Memory B cell (primary cell): Measurements from ENCODE around the gene CPT1C.
"Not testable (repeated sequence)": the region's sequence is repeated elsewhere in the genome, so short reads cannot be mapped to it uniquely, and the experiment has no call there.

Source experiments
- ATAC-seq: fragments of 150-1000 bp; cut with Tn5 transposase; 2 replicates; pipeline ENCODE4 v1.10.0; 2021; ENCODE audit warnings: low read depth, mild to moderate bottlenecking, moderate library complexity
- DNase-seq, 2 donors: peaks; one replicate each; pipeline ENCODE4 v3.0.0; 2022; ENCODE audit warnings: low spot score in 2 of 2
- H3K27ac Mint-ChIP-seq: one replicate; pipeline ENCODE4 v1.8.0; 2022; ENCODE audit warnings: mild to moderate bottlenecking, moderate library complexity, mixed read lengths
- H3K27me3 Mint-ChIP-seq: one replicate; pipeline ENCODE4 v1.8.0; 2022; ENCODE audit warnings: mixed read lengths
- H3K36me3 Mint-ChIP-seq: one replicate; pipeline ENCODE4 v1.8.0; 2022; ENCODE audit warnings: mild to moderate bottlenecking, mixed read lengths
- H3K4me1 Mint-ChIP-seq: one replicate; pipeline ENCODE4 v1.8.0; 2022; ENCODE audit warnings: mixed read lengths
- H3K4me3 Mint-ChIP-seq: one replicate; pipeline ENCODE4 v1.8.0; 2022; ENCODE audit warnings: mild to moderate bottlenecking, moderate library complexity, mixed read lengths
- H3K9me3 Mint-ChIP-seq: one replicate; pipeline ENCODE4 v1.8.0; 2022; ENCODE audit warnings: mixed read lengths

Gene CPT1C

DNA sequence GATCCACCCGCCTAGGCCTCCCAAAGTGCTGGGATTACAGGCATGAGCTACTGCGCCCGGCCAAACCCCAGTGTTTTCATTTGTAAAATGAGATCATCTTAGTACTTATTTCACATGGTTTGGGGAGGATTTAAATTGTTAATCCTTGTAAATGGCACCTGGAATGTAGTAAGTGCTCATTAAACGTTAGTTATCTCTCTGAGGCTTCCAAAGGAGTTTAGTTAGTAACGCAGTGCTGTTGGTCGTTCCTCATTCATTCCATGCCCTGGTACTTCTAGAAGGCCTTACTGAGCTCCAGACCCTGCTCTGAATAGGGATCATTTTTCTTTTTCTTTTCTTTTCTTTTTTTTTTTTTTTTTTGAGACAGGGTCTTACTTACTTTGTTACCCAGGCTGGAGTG lies 5.2 kb downstream of the CPT1C start:
- peaks cover 5% of the 10 kb centered on the region for H3K4me1 Mint-ChIP-seq
- DNase-seq, result no peak
- H3K27me3 Mint-ChIP-seq, result peaks cover 10% of the 10 kb centered on the region
- H3K9me3 Mint-ChIP-seq, result no peaks in the 10 kb centered on the region
- no peak for ATAC-seq
- no peaks in the 10 kb centered on the region for H3K36me3 Mint-ChIP-seq
- no peak overlapping the region for H3K27ac Mint-ChIP-seq
- no peak overlapping the region for H3K4me3 Mint-ChIP-seq

DNA sequence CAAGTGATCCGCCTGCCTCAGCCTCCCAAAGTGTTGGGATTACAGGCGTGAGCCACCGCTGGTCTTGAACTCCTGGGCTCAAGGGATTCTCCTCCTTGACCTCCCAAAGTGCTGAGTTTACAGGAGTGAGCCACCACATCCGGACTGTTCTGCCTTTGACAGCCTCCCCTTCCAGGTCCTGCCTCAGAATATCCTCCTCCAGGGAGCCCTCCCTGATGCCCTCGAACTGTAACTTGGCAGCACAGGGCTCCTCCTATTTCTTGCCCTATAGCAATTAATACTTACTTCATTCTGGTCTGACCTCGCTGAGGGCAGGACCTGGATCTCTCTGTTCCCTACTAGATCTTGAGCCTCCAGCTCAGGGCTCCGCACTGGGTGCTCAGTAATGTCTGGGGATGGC lies 5.9 kb downstream of the CPT1C start:
- no peaks in the 10 kb centered on the region for H3K9me3 Mint-ChIP-seq
- peaks cover 11% of the 10 kb centered on the region for H3K27me3 Mint-ChIP-seq
- H3K4me3 Mint-ChIP-seq, result no peak overlapping the region
- ATAC-seq (no peak), DNase-seq (no peak)
- H3K4me1 Mint-ChIP-seq, result peaks cover 5% of the 10 kb centered on the region
- H3K36me3 Mint-ChIP-seq, result no peaks in the 10 kb centered on the region
- H3K27ac Mint-ChIP-seq, result no peak overlapping the region

DNA sequence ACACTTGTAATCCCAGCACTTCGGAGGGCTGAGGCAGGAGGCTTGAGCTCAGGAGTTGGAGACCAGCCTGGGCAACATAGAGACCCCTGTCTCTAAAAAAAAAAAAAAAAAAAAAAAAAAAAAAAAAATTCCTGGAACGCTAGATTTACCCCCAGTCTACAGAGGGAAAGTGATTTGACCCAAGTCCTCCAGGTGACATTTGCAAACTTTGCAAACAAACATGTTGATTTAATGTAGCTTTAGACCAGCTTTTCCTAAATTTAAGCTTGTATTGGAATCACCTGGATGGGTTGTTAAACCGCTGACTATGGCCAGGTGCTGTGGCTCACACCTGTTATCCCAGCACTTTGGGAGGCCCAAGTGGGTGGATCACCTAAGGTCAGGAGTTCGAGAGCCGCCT lies 8.4 kb downstream of the CPT1C start:
- Mint-ChIP-seq H3K9me3 (no peaks in the 10 kb centered on the region), H3K27ac (no peak overlapping the region), H3K27me3 (peaks cover 9% of the 10 kb centered on the region), H3K36me3 (no peaks in the 10 kb centered on the region), H3K4me3 (no peak overlapping the region), H3K4me1 (peaks cover 10% of the 10 kb centered on the region)
- DNase-seq, result no peak
- ATAC-seq, result no peak

DNA sequence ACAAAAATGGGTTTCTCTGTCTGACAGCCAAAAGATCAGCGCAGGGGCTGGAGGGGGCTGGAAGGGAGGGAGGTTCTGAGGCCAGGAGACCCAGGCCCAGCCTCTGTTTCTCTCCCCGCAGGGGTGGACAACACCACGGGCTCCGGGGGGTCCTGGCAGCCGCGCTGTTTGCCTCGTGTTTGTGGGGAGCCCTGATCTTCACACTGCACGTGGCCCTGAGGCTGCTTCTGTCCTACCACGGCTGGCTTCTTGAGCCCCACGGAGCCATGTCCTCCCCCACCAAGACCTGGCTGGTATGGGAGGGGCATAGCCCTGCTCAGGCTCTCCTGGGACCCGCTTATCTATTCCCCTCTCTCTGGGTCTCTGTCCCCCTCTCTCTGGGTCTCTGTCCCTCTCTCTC lies 9.6 kb downstream of the CPT1C start:
- no peaks in the 10 kb centered on the region for H3K36me3 Mint-ChIP-seq
- ATAC-seq, result peak; percentile 32
- H3K4me1 Mint-ChIP-seq, result peaks cover 10% of the 10 kb centered on the region
- DNase-seq, result no peak
- H3K27ac Mint-ChIP-seq, result no peak overlapping the region
- no peaks in the 10 kb centered on the region for H3K9me3 Mint-ChIP-seq
- H3K27me3 Mint-ChIP-seq, result peaks cover 9% of the 10 kb centered on the region
- no peak overlapping the region for H3K4me3 Mint-ChIP-seq

DNA sequence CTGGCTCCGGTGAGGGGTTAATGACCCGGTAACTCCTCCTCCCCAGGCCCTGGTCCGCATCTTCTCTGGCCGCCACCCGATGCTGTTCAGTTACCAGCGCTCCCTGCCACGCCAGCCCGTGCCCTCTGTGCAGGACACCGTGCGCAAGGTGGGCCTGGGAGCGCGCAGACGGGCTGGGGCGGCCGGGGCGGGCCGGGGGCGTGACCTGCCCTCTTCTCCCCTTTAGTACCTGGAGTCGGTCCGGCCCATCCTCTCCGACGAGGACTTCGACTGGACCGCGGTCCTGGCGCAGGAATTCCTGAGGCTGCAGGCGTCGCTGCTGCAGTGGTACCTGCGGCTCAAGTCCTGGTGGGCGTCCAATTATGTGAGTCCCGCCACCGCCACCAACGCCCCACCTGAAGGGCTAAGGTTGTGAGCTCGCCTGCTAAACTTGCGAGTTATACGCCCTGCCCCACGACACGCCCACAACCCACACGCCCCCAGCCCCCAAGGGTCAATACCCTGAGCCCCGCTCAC lies 10.4 kb downstream of the CPT1C start:
- Mint-ChIP-seq H3K4me3 (no peak overlapping the region), H3K4me1 (peaks cover 10% of the 10 kb centered on the region), H3K36me3 (no peaks in the 10 kb centered on the region), H3K27ac (no peak overlapping the region), H3K9me3 (no peaks in the 10 kb centered on the region), H3K27me3 (peaks cover 9% of the 10 kb centered on the region)
- no peak for ATAC-seq
- no peak for DNase-seq

DNA sequence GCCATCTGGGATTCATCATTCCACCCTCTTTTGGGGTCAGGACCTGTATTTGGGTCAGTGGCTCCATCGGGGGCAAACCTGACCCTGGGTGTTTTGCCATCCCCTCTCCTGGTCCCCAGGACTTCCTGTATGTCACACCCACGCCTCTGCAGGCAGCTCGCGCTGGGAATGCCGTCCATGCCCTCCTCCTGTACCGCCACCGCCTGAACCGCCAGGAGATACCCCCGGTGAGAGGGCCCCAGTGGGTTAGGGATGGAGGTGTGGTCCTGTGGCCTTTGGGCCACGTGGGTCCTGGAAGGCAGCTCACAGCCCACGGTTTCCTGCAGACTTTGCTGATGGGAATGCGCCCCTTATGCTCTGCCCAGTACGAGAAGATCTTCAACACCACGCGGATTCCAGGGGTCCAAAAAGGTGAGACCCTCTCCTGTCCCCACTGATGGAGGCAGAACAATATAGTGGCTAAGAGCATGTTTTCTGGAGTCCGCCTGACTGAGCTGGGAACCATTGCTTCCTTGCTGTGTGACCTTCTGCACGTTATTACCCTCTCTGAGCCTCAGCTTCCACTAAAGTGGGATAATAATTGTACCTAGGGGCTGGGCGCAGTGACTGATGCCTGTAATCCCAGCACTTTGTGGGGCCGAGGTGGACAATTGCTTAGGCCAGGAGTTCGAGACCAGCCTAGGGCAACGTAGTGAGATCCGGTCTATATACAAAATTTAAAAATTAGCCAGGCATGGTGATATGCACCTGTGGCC lies 14.1 kb downstream of the CPT1C start:
- H3K27ac Mint-ChIP-seq, result no peak overlapping the region

DNA sequence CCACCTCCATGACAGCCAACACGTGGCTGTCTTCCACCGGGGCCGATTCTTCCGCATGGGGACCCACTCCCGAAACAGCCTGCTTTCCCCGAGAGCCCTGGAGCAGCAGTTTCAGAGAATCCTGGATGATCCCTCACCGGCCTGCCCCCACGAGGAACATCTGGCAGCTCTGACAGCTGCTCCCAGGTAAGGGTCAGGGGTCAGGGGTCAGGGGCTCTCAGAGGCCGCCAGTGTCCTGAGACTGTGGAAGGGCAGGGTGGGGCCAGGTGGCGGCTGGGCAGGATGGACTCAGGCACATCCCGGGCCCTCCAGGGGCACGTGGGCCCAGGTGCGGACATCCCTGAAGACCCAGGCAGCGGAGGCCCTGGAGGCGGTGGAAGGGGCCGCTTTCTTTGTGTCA lies 15.0 kb downstream of the CPT1C start:
- Mint-ChIP-seq H3K36me3 (peaks cover 4% of the 10 kb centered on the region), H3K27me3 (peaks cover 21% of the 10 kb centered on the region), H3K4me1 (peaks cover 7% of the 10 kb centered on the region), H3K4me3 (no peak overlapping the region), H3K9me3 (no peaks in the 10 kb centered on the region), H3K27ac (no peak overlapping the region)
- no peak for ATAC-seq
- no peak for DNase-seq

More for the DNA sequence above, 14.1 kb downstream of the CPT1C start:
- peaks cover 10% of the 10 kb centered on the region for H3K4me1 Mint-ChIP-seq
- ATAC-seq (no peak), DNase-seq (no peak)
- peaks cover 3% of the 10 kb centered on the region for H3K36me3 Mint-ChIP-seq
- H3K4me3 Mint-ChIP-seq, result no peak overlapping the region
- H3K27me3 Mint-ChIP-seq, result peaks cover 23% of the 10 kb centered on the region
- H3K9me3 Mint-ChIP-seq, result no peaks in the 10 kb centered on the region

DNA sequence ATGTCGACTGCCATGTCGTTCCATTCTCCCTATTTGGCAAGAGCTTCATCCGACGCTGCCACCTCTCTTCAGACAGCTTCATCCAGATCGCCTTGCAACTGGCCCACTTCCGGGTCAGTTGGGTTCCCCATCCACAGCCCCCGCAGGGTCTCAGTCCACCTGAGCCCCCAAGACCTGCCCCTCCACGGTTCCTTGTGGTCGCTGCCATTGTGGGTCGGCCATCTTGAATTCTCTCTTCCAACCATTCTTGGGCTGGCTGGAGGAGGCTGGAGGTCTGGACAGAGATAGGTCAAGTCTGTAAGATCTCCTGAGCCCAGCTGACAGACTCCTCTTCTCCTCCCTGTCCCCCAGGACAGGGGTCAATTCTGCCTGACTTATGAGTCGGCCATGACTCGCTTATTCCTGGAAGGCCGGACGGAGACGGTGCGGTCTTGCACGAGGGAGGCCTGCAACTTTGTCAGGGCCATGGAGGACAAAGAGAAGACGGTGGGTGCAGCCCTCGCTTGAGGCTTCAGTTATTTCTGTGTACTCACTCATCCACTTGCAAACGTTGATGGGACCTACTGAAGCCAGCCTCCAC lies 19.5 kb downstream of the CPT1C start:
- DNase-seq (no peak), ATAC-seq (no peak)
- Mint-ChIP-seq H3K4me1 (peaks cover 3% of the 10 kb centered on the region), H3K36me3 (peaks cover 4% of the 10 kb centered on the region), H3K9me3 (no peaks in the 10 kb centered on the region), H3K27ac (no peak overlapping the region), H3K4me3 (no peak overlapping the region), H3K27me3 (peaks cover 21% of the 10 kb centered on the region)

DNA sequence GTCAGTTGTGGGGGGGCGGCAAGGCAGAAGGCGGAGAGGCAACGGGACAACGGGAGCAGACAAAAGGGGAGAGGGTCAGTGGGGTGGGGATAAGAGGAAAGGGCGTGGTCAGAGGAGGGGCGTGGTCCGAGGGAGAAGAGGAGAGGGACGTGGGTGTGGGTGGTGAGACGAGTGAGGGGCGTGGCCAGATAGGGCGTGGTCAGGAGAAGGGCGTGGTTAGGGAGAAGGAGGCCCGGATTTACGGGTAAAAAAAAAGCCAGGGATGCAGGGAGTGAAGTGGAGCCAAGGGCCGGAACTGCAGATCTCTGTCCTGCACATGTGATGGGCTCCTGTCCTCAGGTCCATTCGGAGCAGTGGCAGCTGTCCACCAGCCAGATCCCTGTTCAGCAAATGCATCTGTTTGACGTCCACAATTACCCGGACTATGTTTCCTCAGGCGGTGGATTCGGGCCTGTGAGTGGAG lies 21.5 kb downstream of the CPT1C start:
- H3K4me1 Mint-ChIP-seq, result peaks cover 3% of the 10 kb centered on the region
- no peak for DNase-seq
- no peak overlapping the region for H3K27ac Mint-ChIP-seq
- H3K9me3 Mint-ChIP-seq, result no peaks in the 10 kb centered on the region
- ATAC-seq, result no peak
- peaks cover 17% of the 10 kb centered on the region for H3K27me3 Mint-ChIP-seq
- H3K36me3 Mint-ChIP-seq, result peaks cover 4% of the 10 kb centered on the region
- H3K4me3 Mint-ChIP-seq, result no peak overlapping the region

DNA sequence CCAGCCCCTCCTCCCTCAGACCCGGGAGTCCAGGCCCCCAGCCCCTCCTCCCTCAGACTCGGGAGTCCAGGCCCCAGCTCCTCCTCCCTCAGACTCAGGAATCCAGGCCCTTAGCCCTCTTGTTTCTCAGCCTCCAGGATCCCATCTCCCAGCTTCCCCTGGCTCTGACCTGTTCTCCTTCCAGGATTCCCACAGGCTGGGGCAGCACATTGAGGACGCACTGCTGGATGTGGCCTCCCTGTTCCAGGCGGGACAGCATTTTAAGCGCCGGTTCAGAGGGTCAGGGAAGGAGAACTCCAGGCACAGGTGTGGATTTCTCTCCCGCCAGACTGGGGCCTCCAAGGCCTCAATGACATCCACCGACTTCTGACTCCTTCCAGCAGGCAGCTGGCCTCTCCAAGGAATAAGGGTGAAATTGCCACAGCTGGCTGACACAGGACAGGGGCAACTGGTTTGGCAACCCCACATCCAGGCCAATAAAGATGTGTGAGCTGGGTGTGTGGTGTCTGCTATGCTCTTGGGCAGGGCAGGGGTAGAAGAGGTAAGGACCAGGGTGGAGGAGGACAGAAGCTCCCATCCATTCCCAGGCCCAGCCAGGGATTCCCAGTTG lies 22.4 kb downstream of the CPT1C start:
- H3K27ac Mint-ChIP-seq, result no peak overlapping the region
- H3K9me3 Mint-ChIP-seq, result no peaks in the 10 kb centered on the region
- no peak for ATAC-seq
- H3K4me1 Mint-ChIP-seq, result peaks cover 5% of the 10 kb centered on the region
- peaks cover 4% of the 10 kb centered on the region for H3K36me3 Mint-ChIP-seq
- H3K4me3 Mint-ChIP-seq, result no peak overlapping the region
- DNase-seq, result no peak
- H3K27me3 Mint-ChIP-seq, result peaks cover 17% of the 10 kb centered on the region

DNA sequence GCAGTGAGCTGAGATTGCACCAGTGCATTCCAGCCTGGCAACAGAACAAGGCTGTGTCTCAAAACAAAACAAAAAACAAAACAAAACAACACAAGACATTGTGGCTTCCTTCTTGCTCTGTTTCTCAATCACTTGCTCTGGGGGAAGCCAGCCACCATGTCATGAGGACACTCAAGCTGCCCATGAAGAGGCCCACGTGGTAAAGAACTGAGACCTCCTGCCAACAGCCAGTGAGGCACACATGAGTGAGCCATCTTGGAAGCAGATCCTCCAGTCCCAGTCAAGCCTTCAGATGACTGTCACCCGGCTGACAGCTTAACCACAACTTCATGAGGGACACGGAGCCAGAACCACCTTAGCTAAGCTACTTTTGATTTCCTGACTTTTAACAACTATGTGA lies 25.2 kb downstream of the CPT1C start:
- ATAC-seq, result no peak
- Mint-ChIP-seq H3K36me3 (no peaks in the 10 kb centered on the region), H3K27ac (no peak overlapping the region)

DNA sequence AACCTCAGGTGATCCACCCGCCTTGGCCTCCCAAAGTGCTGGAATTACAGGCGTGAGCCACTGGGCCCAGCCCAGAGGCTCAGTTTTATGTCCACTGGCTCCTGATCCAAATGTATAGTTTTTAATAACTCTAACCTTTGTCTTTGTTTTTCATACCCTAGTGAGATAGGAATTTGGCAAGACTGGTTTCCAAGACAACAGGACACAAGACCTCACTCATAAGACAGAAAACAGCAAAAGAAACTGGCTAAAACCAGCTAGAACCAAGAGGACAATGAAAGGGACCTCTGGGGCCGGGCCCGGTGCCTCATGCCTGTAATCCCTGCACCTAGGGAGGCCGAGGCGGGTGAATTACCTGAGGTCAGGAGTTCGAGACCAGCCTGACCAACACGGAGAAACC lies 27.6 kb downstream of the CPT1C start:
- no peak for ATAC-seq
- peaks cover 2% of the 10 kb centered on the region for H3K4me1 Mint-ChIP-seq
- no peak overlapping the region for H3K27ac Mint-ChIP-seq
- no peak overlapping the region for H3K4me3 Mint-ChIP-seq
- H3K9me3 Mint-ChIP-seq, result no peaks in the 10 kb centered on the region
- no peaks in the 10 kb centered on the region for H3K36me3 Mint-ChIP-seq
- no peak for DNase-seq
- no peaks in the 10 kb centered on the region for H3K27me3 Mint-ChIP-seq

More for the DNA sequence above, 25.2 kb downstream of the CPT1C start:
- H3K4me1 Mint-ChIP-seq, result peaks cover 5% of the 10 kb centered on the region
- DNase-seq, result no peak
- H3K27me3 Mint-ChIP-seq, result peaks cover 6% of the 10 kb centered on the region
- no peak overlapping the region for H3K4me3 Mint-ChIP-seq
- no peaks in the 10 kb centered on the region for H3K9me3 Mint-ChIP-seq

DNA sequence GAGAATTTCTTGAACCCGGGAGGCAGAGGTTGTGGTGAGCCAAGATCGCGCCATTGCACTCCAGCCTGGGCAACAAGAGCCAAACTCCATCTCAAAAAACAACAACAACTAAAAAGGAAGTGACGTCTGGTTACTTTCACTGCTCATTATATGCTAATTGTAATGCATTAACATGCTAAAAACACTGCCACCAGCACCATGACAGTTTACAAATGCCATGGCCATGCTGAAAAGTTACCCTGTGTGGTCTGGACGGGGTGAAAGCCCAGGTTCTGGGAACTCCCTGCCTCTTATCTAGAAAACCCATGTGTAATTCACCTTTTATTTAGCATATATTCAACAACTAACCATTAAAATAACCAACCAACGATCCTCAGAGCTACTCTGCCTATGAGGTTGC lies 28.1 kb downstream of the CPT1C start:
- H3K9me3 Mint-ChIP-seq, result no peaks in the 10 kb centered on the region
- H3K27ac Mint-ChIP-seq, result no peak overlapping the region
- no peaks in the 10 kb centered on the region for H3K36me3 Mint-ChIP-seq
- DNase-seq, result no peak
- H3K4me3 Mint-ChIP-seq, result no peak overlapping the region
- H3K27me3 Mint-ChIP-seq, result no peaks in the 10 kb centered on the region
- peaks cover 2% of the 10 kb centered on the region for H3K4me1 Mint-ChIP-seq
- ATAC-seq, result peak; percentile 51

DNA sequence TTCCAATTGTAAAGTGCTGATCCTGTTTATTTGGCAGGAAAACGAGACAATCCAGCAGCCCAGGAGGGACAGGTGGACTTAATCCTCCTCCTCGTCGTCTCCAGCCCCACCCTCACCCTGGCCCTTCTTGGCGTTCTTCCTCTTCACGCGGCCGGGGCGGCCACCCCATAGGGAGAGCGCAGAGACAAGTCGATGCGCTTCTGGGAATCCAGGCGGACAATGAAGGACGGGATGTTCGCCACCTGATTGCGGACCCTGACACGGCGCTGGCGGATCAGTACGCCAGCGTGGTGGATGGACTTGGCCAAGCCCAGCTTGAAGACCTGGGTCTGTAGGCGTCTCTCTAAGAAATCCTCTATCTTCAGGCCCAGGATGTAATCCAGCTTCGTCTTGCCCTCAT lies 28.5 kb downstream of the CPT1C start:
- H3K9me3 Mint-ChIP-seq, H3K4me3 Mint-ChIP-seq: not testable (repeated sequence)

More for the DNA sequence above, 28.5 kb downstream of the CPT1C start:
- ATAC-seq, H3K27ac Mint-ChIP-seq, DNase-seq, H3K36me3 Mint-ChIP-seq, H3K4me1 Mint-ChIP-seq, H3K27me3 Mint-ChIP-seq: not testable (repeated sequence)
